SK-N-MC (cell line): ENCODE measurements around the gene CARD6.
"Not testable (repeated sequence)": the region's sequence is repeated elsewhere in the genome, so short reads cannot be mapped to it uniquely, and the experiment has no call there.

ENCODE experiments used
- DNase-seq: peaks from one replicate; pipeline ENCODE4 v3.0.0-alpha.2; 2011; ENCODE audit warnings: low read depth, low spot score
- H3K27ac ChIP-seq: fragments of 200-600 bp; sonication (generic); 2 replicates; pipeline ENCODE4 v1.5.1; 2016; ENCODE audit warnings: mixed run types
- H3K36me3 ChIP-seq: fragments of 200-600 bp; sonication (generic); 2 replicates; pipeline ENCODE4 v1.6.1; 2017; ENCODE audit warnings: antibody characterized with exemption, low read length, mixed read lengths; ENCODE audit not compliant: insufficient read depth
- H3K4me3 ChIP-seq: fragments of 200-600 bp; sonication (generic); 2 replicates; pipeline ENCODE4 v1.5.1; 2016
- H3K9ac ChIP-seq: fragments of 200-600 bp; sonication (generic); 2 replicates; pipeline ENCODE4 v1.8.0; 2017; ENCODE audit warnings: mixed run types, mixed read lengths; ENCODE audit not compliant: insufficient read length
- H3K9me3 ChIP-seq: fragments of 200-600 bp; sonication (generic); 2 replicates; pipeline ENCODE4 v1.6.1; 2017; ENCODE audit warnings: low read depth, mild to moderate bottlenecking, antibody characterized with exemption, low read length, moderate library complexity, mixed read lengths
- EZH2 ChIP-seq: fragments of 200-600 bp; sonication (generic); IDR thresholded peaks from one replicate; pipeline ENCODE4 v1.6.1; 2017; ENCODE audit warnings: antibody characterized with exemption
- FOXP2 ChIP-seq: optimal IDR thresholded peaks from 2 replicates; pipeline ENCODE3; 2011; ENCODE audit warnings: mild to moderate bottlenecking, moderate library complexity; ENCODE audit not compliant: insufficient read depth; ENCODE audit errors: extremely low read length, control extremely low read depth
- POLR2AphosphoS5 ChIP-seq: IDR thresholded peaks from 2 replicates; pipeline ENCODE4 v1.6.1; 2012; ENCODE audit warnings: mild to moderate bottlenecking, low read depth, low read length, borderline replicate concordance

Gene CARD6

DNA sequence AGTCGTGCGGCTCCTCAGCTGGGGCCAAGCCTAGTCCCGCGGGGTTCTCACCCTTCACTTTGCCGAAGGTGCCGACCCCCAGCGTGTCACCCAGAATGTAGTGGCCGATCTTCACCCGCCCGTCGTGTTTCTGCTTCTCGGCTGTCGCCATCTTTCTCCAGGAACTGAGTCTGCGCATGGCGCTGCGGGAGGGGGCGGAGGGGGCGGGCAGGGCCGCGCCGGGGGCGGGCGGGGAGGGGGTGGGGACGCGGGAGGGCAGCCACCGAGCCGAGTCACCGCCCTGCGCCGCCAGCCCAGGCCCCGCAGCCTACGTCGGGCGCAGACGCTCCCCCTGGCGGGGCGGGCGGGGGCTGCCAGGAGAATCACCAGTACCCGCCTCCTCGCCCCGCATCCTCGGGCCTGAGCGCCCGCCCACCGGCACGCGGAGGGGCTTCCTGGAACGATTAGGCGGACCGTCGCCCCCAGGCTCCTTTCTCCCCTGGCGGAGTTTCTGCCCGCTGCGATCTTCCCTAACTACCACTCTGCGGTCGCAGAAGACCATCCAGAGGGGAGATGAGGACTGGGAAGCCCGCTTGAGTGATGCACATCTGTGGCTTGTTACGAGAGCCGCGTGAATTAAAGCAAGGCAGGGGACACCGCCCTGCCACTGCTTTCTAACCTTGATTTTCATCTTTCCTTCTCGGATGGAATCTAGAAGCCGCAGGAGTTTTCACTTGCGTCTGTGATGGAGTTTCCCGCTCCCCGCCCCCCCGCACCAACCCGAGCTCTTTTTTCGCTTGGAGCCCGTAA lies 43.0 kb upstream of the CARD6 start, which contains the start of gene PRKAA1:
TSS of gene PRKAA1 (minus strand) at position 363 of the 789 bp plus-strand sequence. CDS start at position 178, 185 bp downstream.
- peak within 1 kb of the TSS; percentile 93 for H3K27ac ChIP-seq
- TF ChIP-seq POLR2AphosphoS5 (peak; percentile 79), EZH2 (no peak)
- DNase-seq: no peak
- peak within 1 kb of the TSS; percentile 87 for H3K4me3 ChIP-seq
- peaks cover 17% of the 10 kb centered on the region for H3K36me3 ChIP-seq
- H3K9ac ChIP-seq: peak within 1 kb of the TSS; percentile 87
- no peaks in the 10 kb centered on the region for H3K9me3 ChIP-seq

DNA sequence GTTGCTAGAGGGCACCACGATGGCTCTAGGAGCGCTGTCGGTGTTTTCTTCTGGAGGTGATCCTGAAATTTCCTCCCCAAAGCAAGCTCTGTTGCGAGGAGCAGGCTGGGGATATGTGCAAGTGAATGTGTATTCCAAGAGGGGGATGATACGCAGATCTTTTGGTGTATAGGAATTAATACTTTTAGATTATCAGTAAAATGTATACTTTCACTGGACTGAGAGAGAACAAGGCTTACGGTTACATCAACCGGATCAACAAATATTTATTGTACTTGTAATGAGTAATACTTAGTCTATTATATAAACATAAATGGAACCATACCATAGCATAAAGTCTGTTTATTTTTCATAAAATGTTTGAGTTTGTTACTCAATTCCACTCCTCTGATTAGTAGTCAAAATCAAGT lies 42.4 kb upstream of the CARD6 start:
- H3K9ac ChIP-seq: peak overlapping the region; percentile 66
- no peaks in the 10 kb centered on the region for H3K9me3 ChIP-seq
- DNase-seq: no peak
- TF ChIP-seq POLR2AphosphoS5 (no peak), FOXP2 (no peak), EZH2 (no peak)
- peak overlapping the region; percentile 87 for H3K4me3 ChIP-seq
- peaks cover 16% of the 10 kb centered on the region for H3K36me3 ChIP-seq
- H3K27ac ChIP-seq: peak overlapping the region; percentile 67

DNA sequence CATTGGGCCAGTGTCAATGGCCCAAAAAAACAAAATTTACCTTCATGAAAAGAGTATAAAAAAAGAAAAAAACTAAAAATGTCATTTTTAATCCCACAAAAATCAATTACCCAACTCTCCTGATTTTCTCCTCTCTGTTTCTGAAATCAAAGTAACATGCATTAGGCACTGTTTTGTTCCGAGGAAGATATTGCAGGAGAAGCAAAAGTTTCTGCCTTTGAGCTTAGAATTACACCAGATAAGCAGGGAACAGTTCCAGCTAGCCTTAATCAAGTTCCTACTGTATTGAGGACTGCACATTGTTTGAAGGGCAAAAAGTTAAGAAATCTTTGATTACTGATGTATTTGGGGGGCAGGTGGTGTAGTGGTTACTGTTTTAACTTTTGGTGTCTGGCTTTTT lies 41.9 kb upstream of the CARD6 start:
- H3K27ac ChIP-seq: peak overlapping the region; percentile 67
- TF ChIP-seq POLR2AphosphoS5 (no peak), EZH2 (no peak), FOXP2 (no peak)
- H3K9ac ChIP-seq: peak overlapping the region; percentile 66
- peak overlapping the region; percentile 87 for H3K4me3 ChIP-seq
- H3K9me3 ChIP-seq: no peaks in the 10 kb centered on the region
- H3K36me3 ChIP-seq: peaks cover 13% of the 10 kb centered on the region
- DNase-seq: no peak

DNA sequence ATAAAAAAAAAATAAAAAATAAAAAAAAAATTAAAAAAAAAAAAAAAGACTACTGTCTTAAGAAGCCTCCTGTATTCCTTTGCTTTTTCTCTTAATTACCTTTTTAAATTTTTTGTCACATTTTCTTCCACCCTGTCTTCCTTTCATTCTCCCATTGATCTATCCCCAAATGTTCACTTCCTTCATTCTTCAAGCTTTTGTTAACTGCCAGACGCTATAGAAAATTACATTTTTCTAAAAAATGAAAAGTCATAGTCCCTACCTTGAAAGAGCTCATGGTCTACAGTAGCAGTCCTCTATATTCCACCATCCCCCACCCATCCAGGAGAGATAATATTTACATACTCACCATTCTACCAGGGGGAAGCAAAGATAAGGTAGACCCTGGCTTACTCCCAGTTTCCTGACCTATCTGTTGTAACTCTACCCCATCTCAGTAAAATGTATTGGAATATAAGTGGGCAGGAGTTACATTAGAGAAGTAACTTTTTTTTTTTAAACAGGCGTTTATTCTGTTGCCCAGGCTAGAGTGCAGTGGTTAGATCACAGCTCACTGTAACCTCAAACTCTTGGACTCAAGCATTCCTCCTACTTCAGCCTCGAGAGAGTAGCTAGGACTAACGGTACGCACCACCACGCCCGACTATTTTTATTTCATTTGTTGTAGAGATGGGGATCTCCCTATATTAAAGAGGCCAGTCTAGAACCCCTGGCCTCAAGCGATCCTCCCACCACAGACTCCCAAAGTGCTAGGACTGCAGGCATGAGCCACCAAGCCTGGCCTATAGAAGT lies 39.2 kb upstream of the CARD6 start:
- no peak overlapping the region for H3K9ac ChIP-seq
- DNase-seq: no peak
- no peak for TF ChIP-seq POLR2AphosphoS5
- no peak for TF ChIP-seq FOXP2
- no peak for TF ChIP-seq EZH2
- H3K9me3 ChIP-seq: no peaks in the 10 kb centered on the region
- no peak overlapping the region for H3K4me3 ChIP-seq
- H3K36me3 ChIP-seq: no peaks in the 10 kb centered on the region
- H3K27ac ChIP-seq: no peak overlapping the region

DNA sequence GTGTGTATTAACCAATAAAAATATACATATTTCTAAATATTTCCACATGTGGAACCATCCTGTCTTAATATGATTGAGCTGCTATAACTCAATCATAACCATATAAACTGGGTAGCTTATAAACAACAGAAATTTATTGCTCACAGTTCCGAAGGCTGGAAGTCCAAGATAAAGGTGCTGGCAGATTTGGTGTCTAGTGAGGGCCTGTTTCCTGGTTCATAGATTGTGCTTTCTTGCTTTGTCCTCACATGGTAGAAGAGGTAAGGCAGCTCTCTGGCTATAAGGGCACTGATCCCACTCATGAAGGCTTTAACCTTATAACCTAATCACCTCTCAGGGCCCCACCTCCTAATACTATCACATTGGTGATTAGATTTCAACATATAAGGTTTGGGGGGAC lies 29.0 kb upstream of the CARD6 start:
- Histone ChIP-seq H3K9ac (no peak overlapping the region), H3K27ac (no peak overlapping the region), H3K9me3 (no peaks in the 10 kb centered on the region), H3K4me3 (no peak overlapping the region), H3K36me3 (no peaks in the 10 kb centered on the region)
- DNase-seq: no peak
- TF ChIP-seq FOXP2 (no peak), EZH2 (no peak), POLR2AphosphoS5 (no peak)

DNA sequence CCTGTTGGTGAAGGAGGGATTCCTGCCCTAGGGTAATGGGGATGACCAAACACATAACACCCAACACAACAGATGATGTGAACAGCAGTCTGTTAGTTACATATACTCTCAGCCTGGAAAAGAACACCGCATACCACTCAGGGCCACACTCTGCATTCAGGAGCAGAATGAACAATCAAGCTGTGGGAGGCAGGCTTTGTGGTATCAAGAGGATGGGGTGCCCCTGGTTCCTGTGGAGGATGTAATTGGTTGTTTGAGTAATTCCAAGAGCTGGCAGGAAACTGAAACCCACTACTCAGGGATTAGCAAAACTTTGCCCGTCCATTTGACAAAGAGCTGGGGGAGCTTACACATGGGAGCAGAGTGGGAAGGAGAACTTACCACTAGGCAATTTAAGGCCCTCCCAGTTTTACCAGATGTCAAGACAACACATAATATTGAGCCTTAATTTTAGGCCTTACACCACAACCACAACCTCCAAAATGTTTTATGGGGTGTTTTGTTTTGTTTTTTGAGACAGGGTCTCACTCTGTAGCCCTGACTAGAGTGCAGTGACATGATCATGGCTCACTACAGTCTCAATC lies 27.4 kb upstream of the CARD6 start:
- TF ChIP-seq EZH2 (no peak), FOXP2 (no peak)
- DNase-seq: no peak
- no peaks in the 10 kb centered on the region for H3K36me3 ChIP-seq

DNA sequence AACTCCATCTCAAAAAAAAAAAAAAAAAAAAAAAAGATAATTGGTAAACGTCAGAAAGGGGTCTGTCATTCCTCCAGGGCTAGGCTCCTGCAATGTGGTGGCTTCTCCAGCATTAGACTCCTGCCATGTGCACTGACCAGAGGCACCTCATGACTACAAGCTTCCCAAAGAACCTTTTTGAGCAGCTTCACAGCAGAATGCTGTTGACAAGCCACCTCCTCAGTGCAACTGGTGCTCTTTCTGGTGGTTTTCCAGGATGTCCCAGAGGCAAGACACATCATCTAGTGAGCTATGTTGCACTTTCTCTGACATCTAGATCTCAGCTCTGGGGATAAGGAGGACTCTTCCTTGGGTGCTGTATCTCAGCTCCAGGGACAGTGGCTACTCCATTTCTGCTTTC lies 17.7 kb upstream of the CARD6 start:
- Histone ChIP-seq H3K9me3 (no peaks in the 10 kb centered on the region), H3K27ac (peak overlapping the region; percentile 75), H3K4me3 (no peak overlapping the region), H3K9ac (no peak overlapping the region), H3K36me3 (peaks cover 35% of the 10 kb centered on the region)
- TF ChIP-seq POLR2AphosphoS5: peak; percentile 36; the same call in 1 of the 2 replicates
- TF ChIP-seq FOXP2: no peak
- DNase-seq: no peak

More for the DNA sequence above, 27.4 kb upstream of the CARD6 start:
- no peak overlapping the region for H3K27ac ChIP-seq
- no peaks in the 10 kb centered on the region for H3K9me3 ChIP-seq
- H3K4me3 ChIP-seq: no peak overlapping the region
- no peak overlapping the region for H3K9ac ChIP-seq

DNA sequence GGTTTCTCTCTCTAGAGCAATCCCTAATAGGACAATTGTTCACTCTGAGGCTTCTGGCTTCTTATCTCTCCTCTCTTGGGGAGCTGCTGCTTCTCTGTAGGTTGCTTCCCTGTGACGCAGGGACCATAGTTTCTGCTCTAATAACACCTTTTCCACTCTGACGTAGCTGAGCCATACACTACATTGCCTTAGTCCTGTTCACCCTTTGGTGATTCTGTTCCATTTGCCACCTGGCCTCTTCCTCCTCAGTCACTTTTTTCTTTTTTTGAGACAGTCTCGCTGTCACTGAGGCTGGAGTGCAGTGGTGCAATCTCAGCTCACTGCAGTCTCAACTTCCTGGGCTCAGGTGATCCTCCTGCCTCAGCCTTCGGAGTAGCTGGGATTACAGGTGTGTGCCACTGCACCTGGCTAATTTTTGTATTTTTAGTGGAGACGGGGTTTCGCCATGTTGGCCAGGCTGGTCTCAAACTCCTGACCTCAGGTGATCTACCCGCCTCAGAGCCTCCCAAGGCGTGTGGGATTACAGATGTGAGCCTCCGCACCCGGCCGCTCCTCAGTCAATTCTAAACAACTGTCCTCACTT lies 15.6 kb upstream of the CARD6 start:
- peak; percentile 71 for TF ChIP-seq POLR2AphosphoS5
- peaks cover 56% of the 10 kb centered on the region for H3K36me3 ChIP-seq

More for the DNA sequence above, 15.6 kb upstream of the CARD6 start:
- H3K4me3 ChIP-seq, H3K9me3 ChIP-seq, H3K9ac ChIP-seq, DNase-seq: not testable (repeated sequence)
- H3K27ac ChIP-seq: peak overlapping the region; percentile 81
